ENCODE measurements around the gene FREM3.

FREM3 gene

DNA sequence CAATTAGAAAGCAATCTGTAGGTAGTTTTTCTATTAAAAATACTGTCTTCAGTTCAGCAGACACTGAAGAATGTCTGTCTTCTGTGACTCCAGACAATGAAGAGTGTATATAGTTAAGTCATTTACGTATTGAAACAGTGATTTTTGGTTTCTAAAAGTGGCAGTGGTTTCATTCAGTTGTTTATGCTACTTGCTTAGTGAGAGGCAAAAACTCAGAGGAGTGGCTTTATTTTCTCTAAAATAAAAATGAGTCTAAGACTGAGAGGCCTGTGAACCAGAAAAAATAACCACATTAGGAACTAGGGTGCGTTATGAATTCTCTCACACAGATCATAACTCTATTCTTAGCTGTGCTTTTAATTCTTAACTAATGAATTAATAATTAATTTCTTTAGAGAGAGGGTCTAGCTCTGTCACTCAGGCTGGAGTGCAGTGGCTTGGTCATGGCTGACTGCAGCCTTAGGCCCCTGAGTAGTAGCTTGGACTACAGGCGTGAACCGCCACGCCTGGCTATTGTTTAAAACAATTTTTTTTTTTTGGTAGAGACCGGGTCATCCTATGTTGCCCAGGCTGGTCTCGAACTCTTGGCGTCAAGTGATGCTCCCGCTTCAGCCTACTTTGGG lies 31.4 kb downstream of the FREM3 start:
- no peak for DNase-seq (ENCODE audit: low read depth in 1 of 2, low spot score in 1 of 2)

DNA sequence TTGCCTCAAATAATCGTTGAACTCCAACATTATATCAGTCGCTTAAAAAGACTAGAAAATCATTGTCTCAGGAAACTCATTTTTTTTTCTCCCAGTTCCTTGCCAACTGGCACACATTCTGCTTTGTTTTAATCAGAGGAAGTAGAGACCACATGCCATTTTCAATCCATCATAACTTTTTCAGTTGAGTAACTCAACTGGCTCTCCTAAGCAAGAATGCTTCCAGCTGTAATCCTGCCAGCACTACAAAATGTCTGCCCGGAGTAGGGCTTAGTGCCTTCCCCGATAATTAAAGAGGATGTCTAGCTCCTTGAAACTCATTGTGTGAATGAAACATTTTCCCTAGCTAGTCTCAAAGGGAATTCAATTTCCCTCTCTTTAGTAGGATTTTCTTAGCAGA lies 33.0 kb downstream of the FREM3 start:
- DNase-seq (ENCODE audit: low read depth in 1 of 2, low spot score in 1 of 2) = no peak

DNA sequence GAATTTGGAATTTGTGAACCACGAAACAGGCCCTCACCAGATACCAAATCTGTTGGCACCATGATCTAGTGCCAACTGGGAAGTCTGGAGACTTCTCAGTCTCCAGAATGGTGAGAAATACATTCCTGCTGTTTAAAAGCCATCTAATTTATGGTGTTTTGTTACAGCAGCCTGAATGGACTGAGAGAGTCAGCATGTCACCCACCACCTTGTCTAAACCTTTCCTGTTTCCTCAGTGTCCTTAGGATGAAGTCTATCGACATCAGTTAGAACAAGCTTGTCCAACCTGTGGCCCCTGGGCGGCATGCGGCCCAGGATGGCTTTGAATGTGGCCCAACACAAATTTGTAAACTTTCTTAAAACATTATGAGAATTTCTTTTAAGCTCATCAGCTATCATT lies 42.1 kb downstream of the FREM3 start:
- no peak for DNase-seq (ENCODE audit: low read depth in 1 of 2, low spot score in 1 of 2)

GRCh38 chr4:143654571-143654970 lies 45.9 kb downstream of the FREM3 start:
- DNase-seq (ENCODE audit: low read depth in 1 of 2, low spot score in 1 of 2) = no peak

GRCh38 chr4:143653031-143653430 lies 47.4 kb downstream of the FREM3 start:
- no peak for DNase-seq (ENCODE audit: low read depth in 1 of 2, low spot score in 1 of 2)

- DNase-seq (ENCODE audit: low read depth in 1 of 2, low spot score in 1 of 2) = no peak
These were observed 57.1 kb downstream of the FREM3 start for GRCh38 chr4:143643399-143643798.

GRCh38 chr4:143642611-143643010 lies 57.9 kb downstream of the FREM3 start:
- no peak for DNase-seq (ENCODE audit: low read depth in 1 of 2, low spot score in 1 of 2)

DNA sequence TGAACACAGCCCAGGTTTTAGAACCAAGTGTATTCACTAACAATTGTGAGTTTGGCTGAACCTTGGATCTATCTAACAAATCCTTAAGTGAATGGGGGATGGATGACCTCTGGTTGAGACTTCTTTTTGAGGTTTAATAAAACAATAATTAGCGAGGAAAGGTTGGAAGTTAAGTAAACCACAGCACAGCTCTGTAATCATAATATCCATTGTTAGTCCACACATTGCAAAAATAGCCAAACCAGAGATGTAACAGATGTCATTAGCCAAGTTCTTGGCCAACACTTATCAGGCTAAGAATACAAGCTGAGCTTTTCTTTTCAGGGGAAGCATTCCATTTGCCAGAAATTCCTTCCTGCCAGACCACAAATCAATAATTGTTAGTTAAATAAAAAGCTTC lies 59.1 kb downstream of the FREM3 start:
- DNase-seq (ENCODE audit: low read depth in 1 of 2, low spot score in 1 of 2) = no peak

- DNase-seq (ENCODE audit: low read depth in 1 of 2, low spot score in 1 of 2) = no peak
These were observed 65.7 kb downstream of the FREM3 start for GRCh38 chr4:143634763-143635162.

- DNase-seq (ENCODE audit: low read depth in 1 of 2, low spot score in 1 of 2) = no peak
These were observed 66.6 kb downstream of the FREM3 start for GRCh38 chr4:143633833-143634232.

DNA sequence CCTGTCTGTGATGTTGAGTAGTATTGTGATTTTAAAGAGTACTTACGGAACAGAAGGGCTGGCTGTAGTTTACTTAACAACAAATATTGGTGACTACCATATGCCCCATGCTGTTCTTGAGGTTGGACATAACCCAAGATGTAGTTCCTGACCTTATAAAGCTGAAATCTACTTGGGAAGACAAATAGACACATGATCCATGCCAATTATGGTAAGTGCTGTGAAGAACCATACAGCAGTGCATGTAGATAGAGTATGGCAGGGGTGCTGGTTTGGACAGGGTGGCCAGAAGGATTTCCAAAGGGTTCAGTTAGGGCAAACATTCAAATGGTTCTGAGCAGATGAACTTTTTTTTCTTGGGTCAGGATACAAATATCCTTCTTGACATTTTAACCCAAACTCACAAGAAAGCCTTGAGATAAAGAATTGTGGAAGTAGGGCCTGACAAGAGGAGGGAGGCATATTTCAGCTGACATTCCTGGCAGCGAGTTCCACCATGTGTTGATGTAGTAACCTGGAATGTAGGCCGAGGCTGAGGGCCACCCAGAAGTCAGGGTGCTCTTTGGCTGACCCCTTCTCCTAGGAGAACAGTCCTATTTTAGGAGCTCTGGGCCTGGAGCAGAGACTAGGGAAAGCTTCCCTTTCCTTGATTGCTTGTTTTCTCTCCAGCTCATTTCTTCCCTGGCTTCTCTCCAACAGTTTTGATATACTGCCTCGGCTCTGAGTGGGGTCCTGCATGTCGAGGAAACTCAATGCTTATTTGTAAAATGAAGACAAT lies 74.2 kb downstream of the FREM3 start:
- no peak for DNase-seq (ENCODE audit: low read depth in 1 of 2, low spot score in 1 of 2)

DNA sequence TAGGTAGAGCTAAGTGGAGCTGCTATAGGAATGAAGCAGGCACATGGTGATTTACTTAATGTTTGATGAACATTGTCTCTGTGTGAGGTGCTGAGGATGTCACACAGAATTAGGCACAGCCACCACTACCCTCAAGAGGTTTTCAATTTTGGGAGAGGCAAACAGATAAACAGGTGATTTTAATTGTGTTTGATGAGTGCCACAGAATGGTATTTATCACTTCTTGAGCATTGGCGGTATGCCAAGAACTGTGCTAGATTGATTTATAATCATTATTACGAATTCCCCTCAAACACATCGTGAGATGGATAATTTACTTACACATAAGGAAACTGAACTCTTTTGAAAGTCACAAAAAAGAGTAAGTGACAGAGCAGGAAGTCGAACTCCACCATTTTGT lies 74.8 kb downstream of the FREM3 start:
- no peak for DNase-seq (ENCODE audit: low read depth in 1 of 2, low spot score in 1 of 2)

GRCh38 chr4:143623896-143624295 lies 76.6 kb downstream of the FREM3 start:
- no peak for DNase-seq (ENCODE audit: low read depth in 1 of 2, low spot score in 1 of 2)

DNA sequence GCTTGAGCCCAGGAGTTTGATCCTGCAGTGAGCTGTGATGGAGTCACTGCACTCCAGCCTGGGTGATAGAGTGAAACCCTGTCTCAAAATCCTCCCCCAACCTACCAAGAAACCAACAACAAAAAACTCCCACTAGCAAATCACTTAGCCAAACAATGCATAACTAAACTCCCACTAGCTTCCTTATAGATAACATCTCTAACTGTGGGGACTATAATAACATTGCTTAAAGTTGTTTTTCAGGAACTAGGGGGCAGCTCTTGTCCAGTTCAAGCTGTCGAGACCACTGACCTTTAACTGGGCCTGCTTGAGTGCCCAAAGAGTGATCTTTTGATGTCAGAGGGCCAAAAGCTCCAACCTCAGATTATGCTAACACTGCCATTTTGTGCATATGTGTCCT lies 81.7 kb downstream of the FREM3 start:
- no peak for DNase-seq (ENCODE audit: low read depth in 1 of 2, low spot score in 1 of 2)

DNA sequence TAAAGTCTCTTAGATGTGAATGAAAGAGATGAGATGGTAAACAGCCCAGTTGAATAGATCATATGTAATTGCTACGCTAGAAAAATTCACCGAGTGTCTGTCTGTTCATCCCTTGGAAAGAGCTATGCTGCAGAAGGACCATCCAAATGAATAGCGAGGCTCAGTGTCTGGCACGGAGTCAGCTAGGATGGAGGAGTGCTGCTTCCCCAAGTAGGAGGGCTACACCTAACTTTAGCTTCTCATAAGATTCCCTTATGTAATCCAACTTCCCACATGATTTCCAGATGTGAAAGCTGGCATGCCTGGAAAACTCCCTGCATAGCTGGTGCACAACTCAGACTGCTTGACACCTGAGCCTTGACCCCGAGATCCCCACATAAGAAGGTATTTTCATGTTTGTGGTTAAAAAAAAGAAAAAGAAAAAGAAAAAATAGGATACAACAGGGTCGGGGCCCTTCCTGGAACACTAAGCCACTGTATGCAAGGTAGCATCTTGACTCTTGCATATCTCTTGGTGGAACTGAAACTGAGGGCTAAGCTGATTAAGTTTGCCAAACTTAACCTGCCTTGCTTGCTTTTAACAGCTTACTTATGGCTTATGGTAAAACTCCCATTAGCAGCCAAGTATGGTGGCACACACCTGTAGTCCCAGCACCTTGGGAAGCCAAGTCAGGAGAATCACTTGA lies 82.3 kb downstream of the FREM3 start:
- no peak for DNase-seq (ENCODE audit: low read depth in 1 of 2, low spot score in 1 of 2)

DNA sequence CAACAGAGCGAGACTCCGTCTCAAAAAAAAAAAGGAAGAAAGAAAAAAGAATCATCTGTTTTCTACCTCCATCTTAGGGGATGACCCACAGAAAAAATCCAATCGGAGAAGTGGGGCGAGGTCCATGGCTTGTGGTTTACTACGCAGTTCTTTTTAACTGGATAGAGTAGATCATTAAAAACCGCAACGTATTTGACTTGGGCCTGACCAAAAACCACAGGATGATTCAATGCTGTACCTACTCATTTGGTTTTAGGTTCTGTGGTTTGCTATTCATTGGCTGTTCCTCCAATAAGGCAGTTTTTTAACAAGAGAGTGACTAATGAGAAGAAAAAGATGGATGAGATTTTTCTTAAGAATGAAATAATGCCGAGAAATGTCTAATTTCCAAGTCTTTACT lies 83.7 kb downstream of the FREM3 start:
- no peak for DNase-seq (ENCODE audit: low read depth in 1 of 2, low spot score in 1 of 2)

DNA sequence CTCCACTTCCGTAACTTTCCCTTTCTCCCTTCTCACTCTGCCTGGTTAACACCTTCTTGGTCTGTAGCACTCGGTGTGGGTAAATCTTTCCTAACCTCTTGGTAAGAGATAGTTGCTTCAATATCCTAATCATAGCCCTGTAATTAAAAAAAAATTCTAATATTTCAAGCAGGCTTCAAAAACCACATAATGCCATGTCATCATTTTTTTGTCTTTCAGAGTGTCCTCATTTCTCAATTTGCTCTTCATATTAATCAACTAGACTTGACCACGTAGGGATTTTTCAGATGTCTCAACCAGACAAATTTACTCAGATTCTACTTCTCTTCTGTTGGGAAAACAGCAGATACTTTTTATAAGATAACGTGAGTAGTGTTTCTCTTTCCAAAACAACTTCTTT lies 91.0 kb downstream of the FREM3 start:
- DNase-seq (ENCODE audit: low read depth in 1 of 2, low spot score in 1 of 2) = no peak

DNA sequence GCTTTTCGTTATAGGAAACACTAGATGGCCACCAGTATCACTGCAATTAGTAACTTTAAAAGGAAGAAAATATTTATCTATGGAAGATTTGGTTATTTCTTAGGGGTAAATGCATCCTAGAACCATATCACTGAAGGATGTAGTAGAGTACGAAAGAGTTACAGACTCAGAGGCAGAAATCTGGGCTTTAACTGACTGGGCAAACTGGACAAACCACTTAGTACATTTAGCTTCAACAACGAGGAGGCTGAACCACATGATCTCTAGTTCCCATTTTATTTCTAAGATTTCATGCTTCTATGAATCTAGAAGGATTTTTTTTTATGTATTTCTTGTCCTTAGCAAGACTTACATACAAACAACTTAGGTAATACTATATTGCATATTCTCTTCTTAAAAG lies 94.0 kb downstream of the FREM3 start:
- no peak for DNase-seq (ENCODE audit: low read depth in 1 of 2, low spot score in 1 of 2)

GRCh38 chr4:143599827-143600226 lies 100.6 kb downstream of the FREM3 start:
- no peak for DNase-seq (ENCODE audit: low read depth in 1 of 2, low spot score in 1 of 2)

- DNase-seq (ENCODE audit: low read depth in 1 of 2, low spot score in 1 of 2) = no peak
These were observed 101.7 kb downstream of the FREM3 start for GRCh38 chr4:143598816-143599215.

DNA sequence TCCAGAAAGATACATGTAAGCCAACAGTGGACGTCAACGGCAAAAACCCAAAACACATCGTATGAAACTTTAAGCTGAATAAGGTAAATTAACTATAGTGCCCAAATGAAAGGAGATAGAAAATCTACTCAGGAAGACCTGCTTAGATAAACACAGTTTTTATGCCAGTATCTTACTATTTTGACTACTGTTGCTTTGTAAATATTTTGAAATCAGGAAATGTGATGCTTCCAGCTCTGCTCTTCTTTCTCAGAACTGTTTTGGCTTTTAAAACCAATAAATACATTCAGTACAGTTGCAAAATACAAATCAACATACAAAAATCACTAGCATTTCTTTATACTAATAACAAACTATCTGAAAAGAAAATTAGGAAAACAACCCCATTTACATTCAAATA lies 103.2 kb downstream of the FREM3 start:
- DNase-seq (ENCODE audit: low read depth in 1 of 2, low spot score in 1 of 2) = no peak

GRCh38 chr4:143587703-143588102 lies 112.8 kb downstream of the FREM3 start:
- no peak for DNase-seq (ENCODE audit: low read depth in 1 of 2, low spot score in 1 of 2)
